Neural cell (in vitro differentiated cells): ENCODE results near the gene POLR1G.
A peak's percentile ranks its signal among the peaks of the same experiment; 100 is the strongest.

Experiments used
- EZH2 ChIP-seq: fragments of 200-600, 300-800 bp; shearing (Covaris generic), sonication (generic); IDR thresholded peaks from 2 replicates; pipeline ENCODE4 v1.6.1; 2014; ENCODE audit warnings: antibody characterized with exemption, low read length, borderline replicate concordance, mild to moderate bottlenecking; ENCODE audit not compliant: insufficient read depth, poor library complexity, severe bottlenecking
- POLR2AphosphoS5 ChIP-seq: IDR thresholded peaks from 2 replicates; pipeline ENCODE4 v1.6.1; 2012
- TF ChIP-seq, protein P1 (sequence below): fragments of 450-650 bp; IDR thresholded peaks from 2 replicates; pipeline ENCODE4 v1.5.1; 2014; ENCODE audit warnings: antibody characterized with exemption, mild to moderate bottlenecking, moderate library complexity; ENCODE audit not compliant: poor library complexity, severe bottlenecking
- TF ChIP-seq, protein P2 (sequence below): IDR thresholded peaks from 2 replicates; pipeline ENCODE4 v1.6.1; 2012; ENCODE audit warnings: borderline replicate concordance

DNA sequence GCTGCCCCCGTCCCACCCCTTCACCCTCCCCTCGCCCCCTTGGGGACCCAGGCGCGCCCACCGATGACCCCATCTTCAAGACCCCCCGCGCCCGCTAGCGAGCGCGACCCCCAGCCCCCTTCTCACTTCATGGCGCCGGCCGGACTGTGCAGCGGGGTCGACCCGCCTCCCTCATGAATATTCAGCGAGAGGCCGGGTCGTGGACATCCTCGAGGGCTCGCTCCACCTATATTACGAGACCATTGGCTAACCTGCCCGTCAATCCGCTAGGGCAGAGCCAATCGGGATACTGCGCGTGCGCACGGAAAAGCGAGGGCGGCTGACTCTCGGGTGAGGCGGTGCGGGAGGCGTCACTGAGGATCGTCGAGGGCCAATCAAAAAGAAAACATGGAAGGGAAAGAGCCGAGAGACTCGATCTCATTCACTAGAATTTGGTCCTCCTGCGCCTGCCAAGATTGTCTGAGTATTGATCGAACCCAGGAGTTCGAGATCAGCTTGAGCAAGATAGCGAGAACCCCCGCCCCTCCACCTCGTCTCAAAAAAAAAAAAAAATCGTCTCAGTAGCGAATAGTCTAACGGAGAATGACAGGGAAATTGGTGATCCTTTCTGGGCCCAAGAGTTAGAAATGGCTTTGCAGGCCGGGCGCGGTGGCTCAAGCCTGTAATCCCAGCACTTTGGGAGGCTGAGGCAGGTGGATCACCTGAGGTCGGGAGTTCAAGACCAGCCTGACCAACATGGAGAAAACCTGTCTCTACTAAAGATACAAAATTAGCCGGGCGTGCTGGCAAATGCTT is 35.8 kb upstream of the POLR1G start, which contains the start of gene ERCC2:
- TF ChIP-seq, protein P1, sequence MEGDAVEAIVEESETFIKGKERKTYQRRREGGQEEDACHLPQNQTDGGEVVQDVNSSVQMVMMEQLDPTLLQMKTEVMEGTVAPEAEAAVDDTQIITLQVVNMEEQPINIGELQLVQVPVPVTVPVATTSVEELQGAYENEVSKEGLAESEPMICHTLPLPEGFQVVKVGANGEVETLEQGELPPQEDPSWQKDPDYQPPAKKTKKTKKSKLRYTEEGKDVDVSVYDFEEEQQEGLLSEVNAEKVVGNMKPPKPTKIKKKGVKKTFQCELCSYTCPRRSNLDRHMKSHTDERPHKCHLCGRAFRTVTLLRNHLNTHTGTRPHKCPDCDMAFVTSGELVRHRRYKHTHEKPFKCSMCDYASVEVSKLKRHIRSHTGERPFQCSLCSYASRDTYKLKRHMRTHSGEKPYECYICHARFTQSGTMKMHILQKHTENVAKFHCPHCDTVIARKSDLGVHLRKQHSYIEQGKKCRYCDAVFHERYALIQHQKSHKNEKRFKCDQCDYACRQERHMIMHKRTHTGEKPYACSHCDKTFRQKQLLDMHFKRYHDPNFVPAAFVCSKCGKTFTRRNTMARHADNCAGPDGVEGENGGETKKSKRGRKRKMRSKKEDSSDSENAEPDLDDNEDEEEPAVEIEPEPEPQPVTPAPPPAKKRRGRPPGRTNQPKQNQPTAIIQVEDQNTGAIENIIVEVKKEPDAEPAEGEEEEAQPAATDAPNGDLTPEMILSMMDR = no peak
- TF ChIP-seq, protein P2, sequence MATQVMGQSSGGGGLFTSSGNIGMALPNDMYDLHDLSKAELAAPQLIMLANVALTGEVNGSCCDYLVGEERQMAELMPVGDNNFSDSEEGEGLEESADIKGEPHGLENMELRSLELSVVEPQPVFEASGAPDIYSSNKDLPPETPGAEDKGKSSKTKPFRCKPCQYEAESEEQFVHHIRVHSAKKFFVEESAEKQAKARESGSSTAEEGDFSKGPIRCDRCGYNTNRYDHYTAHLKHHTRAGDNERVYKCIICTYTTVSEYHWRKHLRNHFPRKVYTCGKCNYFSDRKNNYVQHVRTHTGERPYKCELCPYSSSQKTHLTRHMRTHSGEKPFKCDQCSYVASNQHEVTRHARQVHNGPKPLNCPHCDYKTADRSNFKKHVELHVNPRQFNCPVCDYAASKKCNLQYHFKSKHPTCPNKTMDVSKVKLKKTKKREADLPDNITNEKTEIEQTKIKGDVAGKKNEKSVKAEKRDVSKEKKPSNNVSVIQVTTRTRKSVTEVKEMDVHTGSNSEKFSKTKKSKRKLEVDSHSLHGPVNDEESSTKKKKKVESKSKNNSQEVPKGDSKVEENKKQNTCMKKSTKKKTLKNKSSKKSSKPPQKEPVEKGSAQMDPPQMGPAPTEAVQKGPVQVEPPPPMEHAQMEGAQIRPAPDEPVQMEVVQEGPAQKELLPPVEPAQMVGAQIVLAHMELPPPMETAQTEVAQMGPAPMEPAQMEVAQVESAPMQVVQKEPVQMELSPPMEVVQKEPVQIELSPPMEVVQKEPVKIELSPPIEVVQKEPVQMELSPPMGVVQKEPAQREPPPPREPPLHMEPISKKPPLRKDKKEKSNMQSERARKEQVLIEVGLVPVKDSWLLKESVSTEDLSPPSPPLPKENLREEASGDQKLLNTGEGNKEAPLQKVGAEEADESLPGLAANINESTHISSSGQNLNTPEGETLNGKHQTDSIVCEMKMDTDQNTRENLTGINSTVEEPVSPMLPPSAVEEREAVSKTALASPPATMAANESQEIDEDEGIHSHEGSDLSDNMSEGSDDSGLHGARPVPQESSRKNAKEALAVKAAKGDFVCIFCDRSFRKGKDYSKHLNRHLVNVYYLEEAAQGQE = peak; percentile 56
- TF ChIP-seq EZH2 = no peak
- TF ChIP-seq POLR2AphosphoS5 = peak; percentile 74
